ENCODE results near the gene KRTAP5-2.

The KRTAP5-2 gene

DNA sequence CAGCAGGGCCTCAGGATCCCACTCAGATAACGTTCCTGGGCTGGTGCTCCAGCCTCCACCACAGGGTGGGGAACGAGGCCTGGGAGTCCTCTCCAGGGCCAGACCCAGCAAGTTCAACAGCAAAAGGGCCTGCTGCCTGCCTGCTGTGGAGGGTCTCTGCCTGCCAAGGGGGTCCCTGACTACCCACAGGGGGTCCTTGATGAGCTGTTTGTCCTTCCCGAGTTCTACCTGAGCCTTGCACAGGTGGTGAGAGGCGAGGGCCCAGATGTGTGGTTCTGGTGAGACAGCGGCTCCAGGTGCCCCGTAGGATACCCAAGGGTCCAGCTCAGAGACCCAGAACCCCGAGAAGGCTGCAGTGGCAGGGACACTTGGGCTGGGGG lies 30.4 kb downstream of the KRTAP5-2 start:
- no peak for DNase-seq (ENCODE audit: low read depth)

DNA sequence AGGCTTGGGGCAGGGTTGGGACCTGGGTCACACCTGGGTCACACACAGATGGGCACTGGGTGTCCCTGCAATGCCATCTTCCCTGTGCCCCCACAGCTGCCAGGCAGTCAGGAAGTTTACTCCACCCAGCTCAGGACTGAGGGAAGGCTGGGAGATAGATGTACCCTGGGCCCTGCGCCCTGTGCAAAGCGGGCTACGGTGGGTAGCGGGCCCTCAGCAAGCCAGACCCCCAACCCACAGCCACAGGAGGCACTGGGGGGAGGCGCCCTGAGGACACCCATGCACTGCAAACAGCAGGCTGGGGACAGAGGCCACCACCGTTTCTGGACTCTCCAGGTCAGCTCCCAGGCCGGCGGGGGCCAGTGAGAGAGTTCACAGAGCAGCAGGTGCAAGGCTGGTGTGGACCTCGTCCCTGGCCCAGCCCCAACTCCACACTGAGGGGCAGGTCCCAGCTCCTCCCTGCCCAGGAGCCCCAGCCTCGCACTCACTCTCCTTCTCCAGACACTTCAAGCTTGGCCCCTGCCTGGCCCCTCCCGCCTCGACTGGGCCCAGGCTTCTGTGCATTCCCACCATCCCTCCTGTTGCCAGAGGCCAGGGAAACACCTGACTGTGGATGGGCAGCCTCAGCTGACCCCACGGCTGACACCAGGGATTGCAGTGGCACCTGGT lies 30.9 kb downstream of the KRTAP5-2 start:
- no peak for DNase-seq (ENCODE audit: low read depth)

DNA sequence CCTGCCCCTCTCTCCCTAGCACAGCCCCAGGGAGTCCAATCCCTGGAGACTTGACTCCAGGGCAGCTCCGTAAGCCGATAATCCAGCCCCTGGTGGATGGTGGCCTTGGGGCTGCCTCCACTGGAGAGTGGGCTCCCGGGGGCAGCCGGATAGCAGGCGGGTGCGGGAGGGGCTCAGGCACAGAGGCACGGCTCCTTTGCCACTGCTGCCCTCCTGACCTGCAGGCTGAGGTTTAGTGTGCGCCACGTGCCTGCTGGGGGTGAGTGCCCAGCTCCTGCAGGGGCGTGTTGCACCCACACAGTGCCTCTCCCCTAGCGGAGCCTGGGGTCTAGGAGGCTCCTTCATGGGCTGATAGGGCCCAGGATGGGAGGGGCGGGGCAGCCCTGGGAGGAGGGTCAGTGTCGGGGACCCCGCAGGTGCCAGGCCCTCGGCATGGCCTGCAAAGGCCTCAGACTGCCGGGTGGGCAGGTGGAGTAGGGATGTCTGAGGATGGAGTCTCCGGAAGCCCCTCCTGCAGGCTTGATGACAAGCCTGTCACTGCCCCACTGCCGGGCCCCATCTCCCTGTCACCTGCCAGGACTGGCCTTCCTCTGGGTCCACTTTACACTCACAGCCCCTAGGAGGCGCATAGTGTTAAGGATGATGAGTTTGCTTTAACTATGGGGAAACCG lies 31.6 kb downstream of the KRTAP5-2 start:
- no peak for DNase-seq (ENCODE audit: low read depth)

DNA sequence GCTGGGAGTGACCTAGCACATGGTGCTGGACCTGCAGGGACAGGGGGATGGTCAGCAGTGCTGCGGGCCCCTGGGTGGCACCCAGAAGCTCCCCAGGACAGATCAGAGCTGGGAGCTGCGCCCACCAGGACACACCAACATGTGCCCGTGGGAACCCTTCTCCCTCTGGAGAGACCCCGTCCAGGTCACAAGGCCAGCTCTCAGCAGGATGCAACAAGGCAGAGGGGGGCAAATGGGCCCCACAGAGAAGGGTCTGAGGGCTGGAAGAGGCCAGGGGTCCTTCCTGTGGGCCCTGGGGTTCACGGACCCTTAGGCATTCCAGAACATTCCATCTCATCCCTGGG lies 32.2 kb downstream of the KRTAP5-2 start:
- no peak for DNase-seq (ENCODE audit: low read depth)

DNA sequence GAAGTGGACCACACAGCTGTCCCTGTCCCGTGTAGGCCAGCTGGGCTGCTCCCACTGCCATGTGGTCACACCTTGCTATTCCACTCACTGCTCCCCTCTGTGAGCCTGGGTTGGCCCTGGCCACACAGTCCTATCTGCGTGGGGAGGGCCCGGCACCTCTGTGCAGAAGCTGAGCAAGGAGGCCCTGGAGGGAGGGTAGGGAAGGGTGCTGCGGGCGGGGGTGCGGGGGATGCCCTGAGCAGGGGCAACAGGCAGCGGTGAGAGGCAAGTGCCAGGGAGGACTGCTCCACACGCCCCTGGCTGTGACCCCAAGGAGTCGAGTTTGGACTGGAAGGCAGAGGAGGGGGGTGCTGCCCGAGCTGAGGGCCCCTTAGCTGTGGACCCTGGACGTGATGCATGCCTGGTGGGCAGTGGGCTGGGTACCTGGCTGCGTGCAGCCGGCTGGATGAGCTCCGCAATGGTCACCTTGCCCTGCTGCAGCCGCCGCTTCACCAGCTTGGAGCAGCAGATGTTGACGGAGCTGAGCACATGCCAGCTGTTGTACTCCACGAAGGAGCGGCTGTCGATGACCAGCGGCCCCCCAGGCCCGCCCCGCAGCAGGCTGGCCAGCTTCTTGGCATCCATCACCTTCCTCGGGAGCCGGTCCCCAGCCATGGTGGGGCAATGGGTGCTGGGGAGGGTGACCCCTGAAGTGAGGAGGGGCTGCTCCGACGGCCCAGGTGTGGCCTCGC lies 32.8 kb downstream of the KRTAP5-2 start:
- DNase-seq (ENCODE audit: low read depth) = no peak

DNA sequence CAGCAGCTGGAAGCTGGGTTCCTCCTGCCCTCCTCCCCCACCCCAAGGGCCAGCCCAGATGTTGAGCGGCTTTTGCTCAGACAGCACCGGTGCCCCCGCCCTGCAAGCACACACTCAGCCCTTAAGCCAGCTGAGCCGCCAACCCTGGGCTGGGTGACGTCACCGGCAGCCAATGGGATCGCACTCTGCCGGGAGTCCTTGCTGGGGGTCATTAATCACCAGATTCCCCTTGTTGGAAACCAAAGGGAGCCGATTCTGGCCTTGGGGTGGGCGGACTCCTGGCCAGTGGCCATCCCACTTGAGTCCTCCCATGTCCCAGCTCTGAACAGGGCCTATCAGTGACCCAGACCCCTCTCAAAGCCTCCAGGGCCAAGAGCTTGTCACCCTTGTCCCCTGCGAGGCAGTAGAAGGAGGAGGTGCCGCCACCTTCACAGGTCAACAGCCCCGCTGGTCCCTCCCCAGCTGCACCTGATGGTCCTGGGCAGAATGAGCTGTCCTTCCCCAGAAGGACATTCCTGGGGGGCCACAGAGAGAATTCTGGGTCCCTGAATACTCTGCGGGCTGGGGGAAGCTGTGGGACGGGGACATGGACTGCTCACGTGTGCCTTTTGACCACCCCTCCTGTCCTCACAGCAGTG lies 33.4 kb downstream of the KRTAP5-2 start:
- no peak for DNase-seq (ENCODE audit: low read depth)

DNA sequence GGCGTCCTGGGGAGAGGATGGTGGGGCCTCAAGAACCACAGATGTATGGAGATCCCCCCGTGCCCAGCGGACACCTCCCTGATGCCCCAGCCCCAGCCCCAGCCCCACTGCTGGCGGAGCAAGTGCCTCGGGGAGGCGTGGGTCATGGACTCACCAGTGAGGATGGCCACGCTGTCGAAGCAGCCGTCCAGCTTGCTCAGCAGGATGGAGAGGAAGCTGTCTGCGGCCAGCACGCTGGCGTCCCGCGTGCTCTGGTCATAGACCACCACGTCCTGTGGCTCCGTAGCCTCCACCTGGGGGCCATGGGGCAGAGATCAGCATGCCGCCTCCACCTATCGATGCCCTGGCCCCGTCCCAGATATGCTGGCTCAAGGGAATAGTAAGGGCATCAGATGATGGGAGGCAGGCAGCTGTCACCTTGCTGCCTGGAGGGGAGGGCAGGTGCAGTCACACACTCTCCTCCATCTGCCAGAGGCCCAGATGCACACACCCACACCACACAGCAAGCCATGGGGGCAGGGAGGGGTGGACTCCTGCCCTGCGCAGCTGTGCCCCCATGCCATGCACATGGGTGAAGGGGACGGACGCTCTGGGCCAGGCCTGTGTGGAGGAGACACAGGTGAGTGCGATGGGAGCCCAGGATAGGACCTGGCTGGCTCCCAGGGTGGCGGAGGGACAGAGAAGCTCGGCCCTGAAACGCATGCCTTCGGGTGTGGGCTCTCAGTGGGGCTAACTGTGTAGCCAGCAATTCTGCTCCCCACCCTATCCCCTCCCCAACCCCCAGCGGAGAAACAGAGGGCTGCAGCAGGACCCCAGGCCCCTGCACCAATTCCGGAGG lies 34.2 kb downstream of the KRTAP5-2 start:
- no peak for DNase-seq (ENCODE audit: low read depth)

DNA sequence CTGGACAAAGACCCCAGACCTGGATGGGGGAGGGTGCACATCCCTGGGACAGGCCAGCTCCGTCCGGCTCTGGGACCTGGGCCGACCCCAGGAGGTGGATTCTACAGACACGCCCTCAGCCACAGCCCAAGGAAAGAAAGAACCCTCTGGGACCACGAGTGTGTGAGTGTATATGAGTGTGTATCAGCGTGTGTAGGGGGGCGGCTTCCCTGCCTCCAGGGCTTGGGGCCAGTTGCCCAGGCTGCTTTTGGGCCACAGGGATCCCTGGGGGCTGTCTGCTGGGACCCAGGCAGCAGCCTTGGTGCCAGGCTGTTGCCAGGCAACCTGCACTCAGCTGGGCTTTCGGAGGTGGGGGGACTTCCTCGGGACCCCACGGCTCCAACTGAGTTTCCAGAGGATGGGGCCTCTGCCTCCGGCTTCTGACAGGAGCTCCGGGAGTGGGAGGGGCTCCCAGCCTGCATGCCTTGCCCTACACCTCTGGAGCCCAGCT lies 34.9 kb downstream of the KRTAP5-2 start:
- no peak for DNase-seq (ENCODE audit: low read depth)

DNA sequence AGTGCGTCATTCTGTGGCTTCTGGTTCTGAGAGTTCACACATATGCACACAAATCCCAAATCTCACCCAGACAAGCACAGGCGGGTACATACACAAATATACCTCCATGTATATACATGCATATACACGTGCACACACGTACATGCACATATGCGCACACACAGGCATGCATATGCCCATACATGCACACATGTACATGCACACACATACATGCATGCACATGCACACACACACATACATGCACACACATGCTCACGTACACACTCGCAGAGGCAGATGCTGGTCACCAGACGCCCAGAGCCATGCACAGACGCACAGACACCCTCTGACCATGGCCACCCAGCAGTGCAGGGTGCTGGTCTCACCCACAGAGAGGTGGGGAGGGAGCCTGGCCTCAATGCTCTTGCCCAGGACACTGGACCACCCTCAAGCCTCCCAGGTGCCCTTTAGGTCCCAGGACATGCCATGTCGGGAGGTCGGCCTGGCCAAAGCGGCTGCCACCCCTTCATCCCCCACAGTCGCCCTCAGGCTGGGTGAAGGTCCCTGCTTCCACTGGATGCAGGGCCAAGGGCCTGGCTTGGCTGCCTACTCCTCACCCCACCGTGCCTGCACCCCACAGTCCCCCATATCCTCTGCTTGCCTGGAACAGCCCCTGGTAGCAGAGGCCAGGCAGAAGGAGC lies 35.5 kb downstream of the KRTAP5-2 start:
- DNase-seq (ENCODE audit: low read depth) = no peak

DNA sequence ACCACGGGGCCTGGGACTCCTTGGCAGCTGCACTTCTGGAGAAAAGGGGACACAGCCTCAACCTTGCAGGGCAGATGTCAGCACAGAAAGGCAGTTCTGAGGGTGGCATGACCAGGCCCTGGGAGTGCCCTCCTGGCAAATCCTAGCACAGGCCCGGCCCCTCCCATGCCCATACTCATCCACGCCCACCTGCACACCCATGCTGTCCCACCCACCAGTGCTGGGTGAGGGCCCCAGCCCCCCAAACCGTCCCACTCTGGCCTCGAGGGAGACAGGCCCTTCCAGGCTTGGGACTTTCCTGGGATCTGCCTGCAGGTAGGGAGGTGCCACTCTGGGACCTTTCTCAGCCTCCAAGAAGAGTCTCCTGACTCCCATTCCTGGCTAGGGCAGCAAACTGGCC lies 36.1 kb downstream of the KRTAP5-2 start:
- DNase-seq (ENCODE audit: low read depth) = no peak

DNA sequence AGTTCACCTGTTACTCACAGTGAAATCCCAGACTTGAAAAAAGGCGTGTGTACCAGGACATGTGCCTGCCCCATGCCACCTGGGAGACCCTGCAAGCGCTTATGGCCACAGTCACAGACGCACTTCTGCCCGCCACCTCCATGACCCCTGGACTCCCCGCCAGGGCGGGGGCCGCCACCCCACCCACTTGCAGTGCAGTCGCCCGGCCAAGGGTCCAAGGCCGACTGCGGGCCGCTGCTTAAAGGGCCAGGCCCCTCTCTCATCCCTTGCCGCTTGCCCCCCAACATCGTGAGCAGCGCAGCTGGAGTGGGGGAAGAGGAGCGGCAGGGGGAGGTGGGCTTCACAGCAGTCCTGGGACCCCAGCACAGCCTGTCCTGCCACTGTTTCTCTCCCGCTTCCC lies 36.8 kb downstream of the KRTAP5-2 start:
- DNase-seq (ENCODE audit: low read depth) = no peak

DNA sequence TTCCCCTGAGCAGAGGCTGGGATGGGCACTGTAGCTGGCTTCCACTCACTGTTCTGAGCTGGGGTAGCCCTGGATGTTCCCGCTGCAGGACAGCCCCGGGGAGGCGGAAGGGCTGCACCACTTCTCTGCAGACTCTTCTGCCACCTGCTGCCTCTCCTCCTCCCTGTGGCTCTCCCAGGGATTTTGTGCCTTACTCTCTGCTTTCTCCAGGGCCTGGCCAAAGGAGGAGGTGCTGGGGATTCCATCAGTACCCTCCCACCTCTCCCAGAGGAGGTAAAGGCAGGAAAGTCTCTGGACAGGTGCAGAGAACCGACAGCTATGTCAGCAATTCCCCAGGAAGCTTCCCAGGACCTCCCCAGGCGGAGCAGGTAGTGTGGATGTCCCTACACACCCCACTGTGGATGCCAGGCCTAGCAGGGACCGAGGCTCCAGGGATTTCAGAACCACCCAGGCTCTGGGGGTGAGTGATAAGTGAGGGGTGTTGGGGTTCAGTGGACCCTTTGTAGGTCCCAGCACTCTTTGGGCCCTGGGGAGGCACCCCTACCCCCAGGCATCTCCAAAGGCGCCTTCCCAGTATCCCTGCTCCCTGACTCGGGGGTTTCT lies 37.3 kb downstream of the KRTAP5-2 start:
- no peak for DNase-seq (ENCODE audit: low read depth)

DNA sequence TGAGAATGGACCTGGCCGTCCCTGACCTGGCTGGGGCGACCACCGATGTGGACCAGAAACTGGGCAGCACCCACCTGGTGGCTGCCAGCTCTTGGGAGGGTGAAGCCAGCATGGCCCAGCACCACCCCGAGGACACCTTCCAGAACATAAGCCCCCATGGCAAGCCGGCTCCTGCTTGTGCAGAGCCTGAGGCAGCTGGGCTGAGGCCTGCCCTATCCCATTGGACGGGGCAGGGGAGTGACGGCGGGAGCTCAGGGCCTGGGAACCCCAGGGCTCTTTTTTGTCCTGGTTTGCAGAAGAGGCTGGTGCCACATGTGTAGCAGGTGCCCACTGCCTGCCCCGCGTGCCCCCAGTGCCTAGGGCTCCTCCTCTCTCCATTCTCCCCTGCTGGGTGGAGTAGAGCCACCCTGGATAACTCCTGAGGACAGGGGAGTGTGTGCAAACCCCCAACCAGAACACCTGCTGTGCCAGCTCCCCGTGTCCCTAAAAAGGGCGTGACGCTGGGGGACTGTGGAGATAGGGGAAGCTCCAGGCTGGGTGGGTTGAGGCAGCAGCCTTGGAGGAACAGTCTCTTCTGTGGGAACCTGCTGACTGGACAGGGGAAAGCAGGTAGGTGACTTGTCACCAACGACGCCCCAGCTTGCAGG lies 38.0 kb downstream of the KRTAP5-2 start:
- no peak for DNase-seq (ENCODE audit: low read depth)

DNA sequence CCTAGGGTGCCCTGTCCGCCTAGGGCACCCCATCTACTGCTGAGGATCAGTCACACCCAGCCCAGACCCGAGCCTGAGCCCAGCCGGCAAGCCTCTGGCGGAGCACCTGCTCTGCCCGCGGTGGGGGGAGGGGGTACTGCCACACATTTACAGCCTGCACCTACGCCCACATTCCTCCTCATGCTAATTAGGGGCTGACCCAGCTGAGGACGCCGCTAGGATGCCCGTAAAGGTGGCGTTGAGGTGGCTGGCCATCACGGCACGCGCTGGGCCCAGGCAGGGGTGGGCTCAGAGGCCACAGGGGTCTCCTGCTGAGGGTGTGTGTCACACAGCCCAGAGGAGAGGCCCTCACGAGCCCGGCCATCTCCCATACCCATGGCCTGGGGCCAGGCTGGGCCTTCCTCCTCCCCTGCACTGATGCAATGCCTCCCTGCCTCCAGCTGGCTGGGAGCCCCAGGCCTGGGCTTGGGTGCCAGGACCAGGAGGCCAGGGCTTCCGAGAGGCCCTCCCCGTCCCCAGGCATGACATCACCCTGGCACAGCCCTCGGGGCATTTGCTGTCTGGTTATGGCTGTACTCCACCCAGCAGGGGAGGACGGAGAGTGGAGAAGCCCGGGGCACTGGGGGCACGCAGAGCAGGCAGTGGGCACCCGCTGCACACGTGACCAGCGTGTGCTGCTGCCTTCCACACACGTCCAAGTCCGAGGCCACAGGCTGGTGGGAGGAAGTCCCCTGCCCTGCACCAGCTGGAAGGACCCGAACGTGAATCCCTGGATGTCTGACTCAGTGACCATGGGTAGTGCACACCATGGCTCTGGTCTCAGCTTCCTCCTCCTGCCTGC lies 38.8 kb downstream of the KRTAP5-2 start:
- no peak for DNase-seq (ENCODE audit: low read depth)

DNA sequence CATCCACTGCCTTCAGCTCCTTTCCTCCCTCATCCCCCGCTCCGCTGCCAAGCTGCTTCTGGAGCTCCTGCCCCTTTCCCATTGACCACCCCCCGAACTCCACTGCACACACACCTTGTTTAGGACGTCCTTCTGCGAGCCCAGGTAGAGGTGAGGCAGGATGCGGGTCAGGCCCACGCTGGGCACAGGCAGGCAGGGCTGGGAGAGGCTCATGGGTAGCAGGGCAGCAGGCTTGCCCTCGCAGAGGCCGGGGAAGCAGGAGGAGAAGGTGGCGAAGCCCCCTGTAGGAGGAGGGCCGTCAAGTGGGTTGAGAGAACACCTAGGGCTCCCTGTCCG lies 39.4 kb downstream of the KRTAP5-2 start:
- no peak for DNase-seq (ENCODE audit: low read depth)

DNA sequence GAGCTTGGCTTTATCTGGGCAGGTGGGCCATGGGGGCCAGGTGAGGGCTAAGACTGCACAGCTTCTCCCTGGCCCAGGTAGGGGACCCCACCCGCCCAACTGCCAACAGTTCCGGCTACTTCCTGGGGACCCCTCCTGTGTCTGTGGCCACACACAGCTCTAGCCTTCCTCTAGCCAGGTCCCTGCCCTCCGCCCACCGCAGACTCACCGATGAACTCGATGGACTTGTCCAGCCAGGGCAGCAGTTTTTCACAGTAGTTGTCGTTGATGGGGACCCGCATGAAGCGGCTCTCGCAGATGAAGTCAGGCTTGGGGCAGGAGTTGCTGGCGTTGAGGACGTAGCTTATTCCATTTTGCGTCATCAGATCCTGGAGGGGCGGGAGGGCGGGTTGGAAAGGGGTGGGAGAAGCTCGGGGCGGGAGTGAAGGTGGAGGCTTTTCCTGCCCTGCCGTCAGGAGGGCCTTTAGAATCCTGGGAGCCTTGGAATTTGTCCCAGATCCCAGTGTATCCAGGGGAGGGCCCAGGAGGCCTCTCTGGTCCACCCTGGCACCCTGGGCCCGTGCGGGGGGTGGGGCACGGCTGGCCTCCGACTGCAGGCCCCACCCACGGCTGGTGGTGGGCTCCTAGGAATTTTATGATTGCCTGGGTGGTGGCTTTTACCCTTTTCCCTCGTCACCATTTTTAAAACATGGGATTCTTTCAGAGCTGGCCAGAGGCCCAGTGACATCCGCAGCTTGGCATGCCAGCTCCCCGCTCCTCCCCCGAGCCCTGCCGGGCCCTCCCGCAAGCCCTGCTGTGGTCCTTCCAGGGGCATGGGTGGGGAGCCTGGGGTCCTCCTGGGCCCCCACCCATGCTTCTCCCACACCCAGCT lies 40.0 kb downstream of the KRTAP5-2 start:
- no peak for DNase-seq (ENCODE audit: low read depth)

DNA sequence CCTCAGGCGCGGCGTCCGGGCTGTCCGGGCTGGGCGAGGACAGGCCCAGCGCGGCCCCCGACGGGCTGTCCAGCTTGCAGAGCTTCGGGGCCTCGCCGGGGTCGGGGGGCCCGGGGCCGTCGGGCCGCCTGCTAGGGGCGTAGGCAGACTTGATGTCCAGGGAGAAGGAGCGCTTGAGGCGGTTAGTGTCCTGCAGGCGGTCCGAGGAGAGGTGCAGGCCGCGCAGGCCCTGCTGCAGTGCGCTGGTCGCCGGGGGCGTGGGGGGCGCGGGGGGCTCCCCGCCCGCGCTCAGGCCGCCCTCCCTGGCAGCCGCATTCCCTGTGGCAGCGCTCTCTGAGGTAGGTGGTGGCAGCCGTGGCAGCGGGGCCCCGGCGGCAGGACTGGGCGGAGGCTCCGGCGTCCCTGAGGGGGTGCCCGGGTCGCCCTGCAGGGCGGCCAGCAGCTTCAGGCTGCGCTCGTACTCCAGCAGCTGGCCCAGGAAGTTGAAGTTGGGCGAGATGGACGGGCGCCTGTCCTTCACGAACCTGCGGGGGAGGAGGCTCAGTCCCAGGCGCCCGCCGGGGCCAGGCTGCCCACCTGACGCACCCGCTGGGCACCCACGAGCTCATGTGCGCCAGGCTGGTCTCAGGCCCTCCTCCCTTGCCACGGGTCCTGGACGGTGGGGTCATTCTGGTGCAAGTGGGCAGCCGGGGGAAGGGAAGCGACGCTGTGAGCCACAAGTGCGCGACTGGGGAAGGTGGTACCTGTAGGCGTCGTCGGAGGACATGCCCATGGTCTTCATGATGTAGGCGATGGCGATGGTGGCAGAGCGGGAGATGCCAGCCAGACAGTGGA lies 40.8 kb downstream of the KRTAP5-2 start:
- DNase-seq (ENCODE audit: low read depth) = no peak
